ENCODE results near the gene ABHD15.

Gene ABHD15

GRCh38 chr17:29579866-29580771 lies 13.3 kb upstream of the ABHD15 start:
- TF ChIP-seq BHLHE40 (IDR thresholded peaks at IDR 0.05; ENCODE audit: borderline replicate concordance) (no peak), PKNOX1 (IDR thresholded peaks at IDR 0.05) (peak; percentile 94), L3MBTL2 (conservative IDR thresholded peaks at IDR 0.05) (peak; percentile 36; the same call in 1 of the 2 replicates)
- peak; percentile 75 for DNase-seq (ENCODE audit: extremely low spot score)
- POLR2A ChIA-PET: interaction anchor here (1.7 to 3.0 kb wide), 4 partner anchors 10 to 12 kb away, joined by 4 to 14 read pairs (median 10); partner anchors contain the start of genes ANKRD13B and TP53I13
- CTCF ChIA-PET: interaction anchor here (0.8 to 4.1 kb wide), 9 partner anchors 11 to 511 kb away, joined by 3 to 26 read pairs (median 4); partner anchors contain the start of genes ANKRD13B and TP53I13

DNA sequence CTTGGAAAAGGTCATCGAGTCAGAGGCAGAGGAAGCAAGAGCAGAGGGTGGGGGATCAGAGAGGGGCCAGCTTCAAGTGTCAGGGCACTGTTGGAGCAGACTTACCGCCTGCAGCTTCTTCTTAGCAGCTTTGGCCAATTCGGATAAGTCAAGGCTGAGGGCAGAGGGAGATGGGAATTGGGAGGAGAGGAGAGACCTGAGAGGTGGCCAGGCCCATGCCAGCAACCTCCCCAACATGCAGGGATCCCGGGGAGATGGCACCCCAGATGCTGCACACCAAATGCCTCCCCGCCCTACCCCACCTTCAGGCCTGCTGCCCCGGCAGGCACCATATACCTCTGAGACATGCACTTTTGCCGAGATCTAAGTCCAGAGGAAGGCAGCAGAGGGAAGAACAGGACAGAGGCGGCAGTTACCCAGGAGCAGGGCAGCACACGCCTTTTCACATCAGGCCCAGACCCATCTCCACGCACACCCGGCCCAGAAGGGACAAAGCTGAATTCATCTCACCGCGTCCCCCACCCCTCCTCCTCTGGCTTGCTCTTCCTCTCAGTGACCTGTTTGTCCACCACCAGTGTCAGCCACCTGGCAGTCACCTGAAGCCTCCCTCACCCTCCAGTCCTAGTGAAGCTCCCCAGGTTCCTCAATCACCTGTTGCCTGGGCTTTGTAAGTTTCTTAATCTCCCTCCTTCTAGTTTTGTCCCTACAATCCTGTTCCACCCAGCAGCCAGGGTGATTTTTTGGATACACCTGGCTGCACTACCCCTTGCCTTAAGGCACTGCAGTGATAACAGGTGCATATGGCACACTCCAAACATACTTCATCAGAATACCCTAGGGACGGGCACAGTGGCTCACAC lies 12.0 kb upstream of the ABHD15 start:
- DNase-seq (ENCODE audit: extremely low spot score): no peak
- ChIA-PET CTCF (interaction anchor here (1.1 to 4.1 kb wide), 2 partner anchors 13 to 353 kb away, joined by 3 to 26 read pairs; partner anchors contain the start of gene ANKRD13B), POLR2A (interaction anchor here (2.0 kb wide), 1 partner anchor 9 kb away, joined by 4 read pairs; no protein-coding TSS in a partner anchor)
- TF ChIP-seq ARNT (IDR thresholded peaks at IDR 0.05): no peak
- TF ChIP-seq SUZ12 (IDR thresholded peaks at IDR 0.05): no peak
- no peak for TF ChIP-seq HDGF (IDR thresholded peaks at IDR 0.05; ENCODE audit: borderline replicate concordance)
- TF ChIP-seq FOXK2 (IDR thresholded peaks at IDR 0.05): no peak
- TF ChIP-seq FOXA1 (IDR thresholded peaks at IDR 0.05): no peak

DNA sequence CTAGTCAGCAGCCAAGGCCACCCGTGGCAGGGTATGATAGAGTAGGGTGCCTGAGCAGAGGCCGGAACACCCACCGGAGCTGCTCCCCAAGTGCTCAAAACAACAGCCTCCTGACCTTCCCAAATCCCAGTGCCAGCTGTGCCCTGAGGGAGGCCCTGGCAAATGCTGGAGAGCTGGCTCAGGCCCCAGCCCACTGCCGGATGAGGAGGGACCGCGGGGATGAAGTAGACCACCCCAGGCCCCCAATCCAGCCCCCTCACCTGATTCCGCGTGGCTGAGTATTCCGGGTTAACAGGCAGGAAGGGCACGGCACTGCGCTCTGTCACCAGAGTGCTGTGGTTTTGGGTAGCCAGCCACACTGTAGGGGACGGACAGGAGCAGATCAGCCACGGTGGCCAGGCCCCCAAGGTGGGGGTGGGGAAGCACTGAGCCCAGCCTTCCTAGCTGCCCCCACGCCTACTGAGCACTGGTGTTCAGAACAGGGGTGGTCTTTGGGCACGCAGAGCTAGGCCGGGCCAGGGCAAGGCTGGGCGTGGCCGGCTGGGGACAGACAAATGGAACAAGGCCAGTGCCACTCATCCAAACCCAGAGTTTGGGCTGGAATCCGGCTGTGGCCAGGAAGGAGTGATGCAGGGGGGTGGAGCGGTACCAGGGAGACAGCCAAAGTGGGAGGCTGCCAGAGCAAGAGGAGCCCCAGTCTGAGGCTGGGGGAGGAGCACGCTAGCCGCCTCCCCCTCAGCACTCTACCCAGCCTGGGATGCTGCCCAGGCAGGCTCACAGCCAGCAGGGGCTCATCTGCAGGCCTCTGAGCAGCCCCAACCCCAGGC lies 10.8 kb upstream of the ABHD15 start:
- no peak for TF ChIP-seq PKNOX1 (IDR thresholded peaks at IDR 0.05)
- no peak for TF ChIP-seq LEF1 (IDR thresholded peaks at IDR 0.05; ENCODE audit: borderline replicate concordance)
- no peak for TF ChIP-seq ZNF384 (IDR thresholded peaks at IDR 0.05)
- no peak for TF ChIP-seq ELF4 (IDR thresholded peaks at IDR 0.05)
- no peak for TF ChIP-seq SP1 (IDR thresholded peaks at IDR 0.05)
- no peak for TF ChIP-seq TARDBP (IDR thresholded peaks at IDR 0.05)
- TF ChIP-seq ARNT (IDR thresholded peaks at IDR 0.05): no peak
- TF ChIP-seq HDGF (IDR thresholded peaks at IDR 0.05; ENCODE audit: borderline replicate concordance): no peak
- TF ChIP-seq FOXA1 (IDR thresholded peaks at IDR 0.05): no peak
- CTCF ChIA-PET: interaction anchor here (0.6 to 1.9 kb wide), 4 partner anchors 11 to 504 kb away, joined by 3 to 5 read pairs (median 5); partner anchors contain the start of gene ABHD15
- POLR2A ChIA-PET: interaction anchor here (1.2 to 1.5 kb wide), 2 partner anchors 13 to 15 kb away, joined by 3 to 6 read pairs; partner anchors contain the start of gene ANKRD13B
- no peak for DNase-seq (ENCODE audit: extremely low spot score)

- no peak for TF ChIP-seq SP1 (IDR thresholded peaks at IDR 0.05)
- no peak for TF ChIP-seq TARDBP (IDR thresholded peaks at IDR 0.05)
- TF ChIP-seq FOXM1 (IDR thresholded peaks at IDR 0.05; ENCODE audit: borderline replicate concordance): no peak
- no peak for TF ChIP-seq L3MBTL2 (conservative IDR thresholded peaks at IDR 0.05)
- no peak for TF ChIP-seq LEF1 (IDR thresholded peaks at IDR 0.05; ENCODE audit: borderline replicate concordance)
- TF ChIP-seq HDGF (IDR thresholded peaks at IDR 0.05; ENCODE audit: borderline replicate concordance): no peak
- TF ChIP-seq CTBP1 (IDR thresholded peaks at IDR 0.05; ENCODE audit: borderline replicate concordance): no peak
- TF ChIP-seq NFRKB (IDR thresholded peaks at IDR 0.05): no peak
- TF ChIP-seq ZNF384 (IDR thresholded peaks at IDR 0.05): no peak
- TF ChIP-seq BHLHE40 (IDR thresholded peaks at IDR 0.05; ENCODE audit: borderline replicate concordance): no peak
- no peak for TF ChIP-seq FOXK2 (IDR thresholded peaks at IDR 0.05)
- TF ChIP-seq ARNT (IDR thresholded peaks at IDR 0.05): no peak
- no peak for TF ChIP-seq PKNOX1 (IDR thresholded peaks at IDR 0.05)
- no peak for TF ChIP-seq ELF4 (IDR thresholded peaks at IDR 0.05)
- no peak for TF ChIP-seq FOXA1 (IDR thresholded peaks at IDR 0.05)
- TF ChIP-seq SUZ12 (IDR thresholded peaks at IDR 0.05): no peak
- ChIA-PET CTCF (interaction anchor here (0.6 to 1.9 kb wide), 5 partner anchors 11 to 505 kb away, joined by 3 to 5 read pairs (median 5); partner anchors contain the start of gene ABHD15), POLR2A (interaction anchor here (1.2 to 1.5 kb wide), 2 partner anchors 14 to 15 kb away, joined by 3 to 6 read pairs; partner anchors contain the start of gene ANKRD13B)
- DNase-seq (ENCODE audit: extremely low spot score): no peak
Measured at GRCh38 chr17:29577001-29577370, 10.1 kb upstream of the ABHD15 start.

All from HEK293T (cell line).